ENCODE data around the gene UPK3B.
"Not testable (repeated sequence)": the region's sequence is repeated elsewhere in the genome, so short reads cannot be mapped to it uniquely, and the experiment has no call there.

Gene UPK3B

GRCh38 chr7:76513817-76514799 is 3.8 kb downstream of the UPK3B start:
- no peak for DNase-seq

GRCh38 chr7:76514926-76515771 is 4.8 kb downstream of the UPK3B start:
- DNase-seq = no peak

GRCh38 chr7:76515999-76516443 is 5.7 kb downstream of the UPK3B start:
- DNase-seq = peak in 2 of 3 donors; percentile 50 to 63

GRCh38 chr7:76516932-76517331 is 6.6 kb downstream of the UPK3B start:
- not testable (repeated sequence) for DNase-seq

- DNase-seq = not testable (repeated sequence)
Measured at GRCh38 chr7:76526183-76526582, 15.8 kb downstream of the UPK3B start.

GRCh38 chr7:76531643-76532042 is 21.3 kb downstream of the UPK3B start:
- DNase-seq = not testable (repeated sequence)

GRCh38 chr7:76543197-76543596 is 32.8 kb downstream of the UPK3B start, which contains the start of gene SPDYE16:
TSS of gene SPDYE16 (minus strand) at chr7:76543297. CDS start at chr7:76541459, 1,838 bp downstream.
- DNase-seq = not testable (repeated sequence)

DNA sequence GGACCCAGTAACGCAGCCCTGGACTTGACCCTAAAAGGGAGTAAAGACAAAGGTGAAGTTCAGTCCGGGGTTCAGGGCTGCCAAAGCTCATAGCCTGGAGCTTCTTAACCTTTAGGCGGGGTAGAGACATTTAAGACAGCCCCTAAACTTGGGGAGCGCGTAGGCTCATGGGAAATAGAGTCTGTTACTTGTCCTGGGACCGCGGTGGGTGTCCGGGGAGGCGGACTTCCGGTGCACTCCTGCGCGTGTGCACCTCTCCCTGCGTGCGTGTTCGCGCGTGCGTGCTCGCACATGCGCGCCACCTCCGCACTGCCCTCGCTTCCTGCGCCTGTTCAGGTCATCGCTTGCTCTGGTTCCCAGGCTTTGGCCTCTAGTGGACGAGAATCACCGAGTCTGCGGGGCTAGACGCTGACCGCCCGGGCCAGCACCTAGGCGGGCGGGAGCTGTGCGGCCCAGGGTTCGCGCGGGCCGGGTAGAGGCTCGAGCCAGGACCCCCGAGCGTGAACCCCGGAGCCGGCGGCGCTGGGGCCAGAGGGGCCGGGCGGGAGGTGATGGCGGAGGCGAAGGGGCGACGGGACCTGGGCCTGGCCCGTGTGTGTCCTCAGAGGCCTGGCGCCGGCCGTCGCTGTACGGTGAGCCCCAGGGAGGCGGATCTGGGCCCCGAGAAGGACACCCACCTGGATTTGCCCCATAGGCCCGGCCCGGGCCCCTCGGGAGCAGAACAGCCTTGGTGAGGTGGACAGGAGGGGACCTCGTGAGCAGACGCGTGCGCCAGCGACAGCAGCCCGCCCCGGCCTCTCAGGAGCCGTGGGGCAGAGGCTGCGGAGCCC is 38.9 kb downstream of the UPK3B start:
- DNase-seq = peak; percentile 75 to 83 (median 80)

- DNase-seq = peak; percentile 7 to 23 (median 18)
Measured at GRCh38 chr7:76549855-76550248, 39.5 kb downstream of the UPK3B start.

DNA sequence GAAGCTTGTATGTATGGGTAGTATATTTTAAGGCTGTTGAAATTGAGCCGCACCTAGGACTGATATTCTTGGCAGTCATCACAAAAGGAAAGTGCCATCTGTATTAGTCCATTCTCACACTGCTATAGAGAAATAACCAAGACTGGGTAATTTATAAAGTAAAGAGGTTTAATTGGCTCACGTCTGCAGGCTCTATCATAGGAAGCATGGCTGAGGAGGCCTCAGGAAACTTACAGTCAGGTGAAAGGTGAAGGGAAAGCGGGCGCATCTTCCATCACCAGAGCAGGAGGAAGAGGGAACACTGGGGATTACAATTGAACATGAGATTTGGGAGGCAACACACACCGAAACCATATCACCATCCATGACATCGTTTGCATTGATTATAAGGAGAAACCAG is 41.6 kb downstream of the UPK3B start:
- not testable (repeated sequence) for DNase-seq

GRCh38 chr7:76559685-76560084 is 49.3 kb downstream of the UPK3B start:
- not testable (repeated sequence) for DNase-seq

GRCh38 chr7:76560157-76560556 is 49.8 kb downstream of the UPK3B start:
- DNase-seq = not testable (repeated sequence)

- DNase-seq = not testable (repeated sequence)
Measured at GRCh38 chr7:76561342-76561741, 51.0 kb downstream of the UPK3B start.

DNA sequence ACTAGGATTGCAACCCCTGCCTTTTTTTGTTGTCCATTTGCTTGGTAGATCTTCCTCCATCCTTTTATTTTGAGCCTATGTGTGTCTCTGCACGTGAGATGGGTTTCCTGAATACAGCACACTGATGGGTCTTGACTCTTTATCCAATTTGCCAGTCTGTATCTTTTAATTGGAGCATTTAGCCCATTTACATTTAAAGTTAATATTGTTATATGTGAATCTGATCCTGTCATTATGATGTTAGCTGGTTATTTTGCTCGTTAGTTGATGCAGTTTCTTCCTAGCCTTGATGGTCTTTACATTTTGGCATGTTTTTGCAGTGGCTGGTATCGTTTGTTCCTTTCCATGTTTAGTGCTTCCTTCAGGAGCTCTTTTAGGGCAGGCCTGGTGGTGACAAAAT is 54.6 kb downstream of the UPK3B start:
- not testable (repeated sequence) for DNase-seq

Data from suppressor macrophage treated with lipopolysaccharide for 1 hour (primary cell).